Midbrain (tissue), 1 donor: Measurements from ENCODE around the gene FGD6.
"Not testable (repeated sequence)": the region's sequence is repeated elsewhere in the genome, so short reads cannot be mapped to it uniquely, and the experiment has no call there.

Source experiments
- DNase-seq: peaks from one replicate; lab custom pipeline; 2025; lab: John Stamatoyannopoulos, UW

The FGD6 gene

DNA sequence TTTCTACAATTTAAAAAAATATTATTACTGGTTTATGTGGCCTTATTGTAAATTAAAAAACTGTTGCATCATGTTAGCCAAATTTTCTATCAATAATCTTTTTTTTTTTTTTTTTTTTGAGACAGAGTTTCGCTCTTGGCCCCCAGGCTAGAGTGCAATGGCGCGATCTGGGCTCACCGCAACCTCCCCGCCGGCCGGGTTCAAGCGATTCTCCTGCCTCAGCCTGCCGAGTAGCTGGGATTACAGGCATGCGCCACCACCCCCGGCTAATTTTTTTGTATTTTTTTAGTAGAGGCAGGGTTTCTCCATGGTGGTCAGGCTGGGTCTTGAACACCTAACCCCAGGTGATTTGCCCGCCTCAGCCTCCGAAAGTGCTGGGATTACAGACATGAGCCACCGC, 16.9 kb upstream of the FGD6 start:
- DNase-seq = not testable (repeated sequence)

- DNase-seq = no peak
These were observed 13.9 kb upstream of the FGD6 start for GRCh38 chr12:95231190-95231589.

GRCh38 chr12:95230313-95230712, 13.0 kb upstream of the FGD6 start:
- no peak for DNase-seq

DNA sequence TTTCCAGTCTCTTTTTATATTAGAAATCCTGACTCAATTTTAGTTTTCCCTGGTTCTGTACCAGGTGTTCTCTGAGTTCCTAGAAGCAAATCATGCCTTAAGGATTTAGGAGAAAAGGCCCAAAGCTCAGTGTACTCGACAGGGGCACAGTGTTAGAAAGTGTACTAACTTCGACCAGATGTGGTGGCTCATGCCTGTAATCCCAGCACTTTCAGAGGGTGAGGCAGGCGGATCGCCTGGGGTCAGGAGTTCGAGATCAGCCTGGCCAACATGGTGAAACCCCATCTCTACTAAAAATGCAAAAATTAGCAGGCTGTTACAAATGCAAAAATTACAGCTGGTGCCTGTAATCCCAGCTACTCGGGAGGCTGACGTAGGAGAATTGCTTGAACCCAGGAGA, 12.4 kb upstream of the FGD6 start:
- DNase-seq = no peak

GRCh38 chr12:95228617-95229016, 11.3 kb upstream of the FGD6 start:
- no peak for DNase-seq

DNA sequence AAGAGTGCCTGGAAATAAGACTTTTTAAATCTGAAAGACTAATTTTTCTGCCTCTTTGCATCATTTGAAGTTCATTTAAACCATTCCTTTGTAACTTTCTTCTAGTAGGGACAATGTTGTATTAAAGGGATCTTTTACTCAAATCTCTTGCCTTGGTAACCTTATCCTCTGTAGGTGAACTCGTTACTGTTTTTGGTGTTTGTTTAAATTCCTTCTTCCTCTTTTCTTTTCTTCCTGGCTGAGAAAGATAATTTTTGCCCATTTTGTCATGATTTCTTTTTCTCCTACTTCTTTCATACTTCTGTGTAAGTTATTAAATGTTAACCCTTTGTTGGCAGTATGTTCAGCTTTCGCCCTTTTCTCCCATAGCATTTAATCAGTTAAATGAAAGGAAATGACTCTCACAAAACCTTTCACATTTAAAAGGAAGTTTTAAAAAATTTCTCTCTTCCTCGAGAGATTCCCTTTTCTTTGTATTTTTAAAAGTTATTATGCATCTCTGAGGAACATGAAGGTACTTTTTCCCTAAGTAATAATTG, 10.6 kb upstream of the FGD6 start:
- no peak for DNase-seq

DNA sequence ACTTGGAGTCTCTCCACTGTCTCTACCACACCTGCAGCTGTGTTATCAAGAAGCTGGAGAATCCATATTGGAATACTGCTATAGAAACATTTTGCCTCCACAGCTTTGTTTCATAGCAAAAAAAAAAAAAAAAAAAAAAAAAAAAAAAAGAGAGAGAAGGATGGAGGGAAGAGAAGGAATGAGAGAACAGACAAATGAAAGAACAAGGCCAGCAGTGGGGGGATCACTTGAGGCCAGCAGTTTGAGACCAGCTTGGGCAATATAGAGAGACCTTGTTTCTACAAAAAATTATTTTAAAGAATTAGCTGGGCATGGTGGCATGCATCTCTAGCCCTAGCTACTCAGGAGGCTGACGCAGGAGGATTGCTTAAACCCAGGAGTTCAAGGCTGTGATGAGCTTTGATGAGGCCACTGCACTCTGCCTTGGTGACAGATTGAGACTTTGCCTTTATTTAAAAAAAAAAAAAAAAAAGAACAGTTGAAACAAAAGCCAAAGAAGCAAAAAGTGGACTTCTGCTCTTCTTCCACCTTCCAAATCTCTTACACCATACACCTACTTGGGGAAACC, 8.5 kb upstream of the FGD6 start:
- DNase-seq = no peak

DNA sequence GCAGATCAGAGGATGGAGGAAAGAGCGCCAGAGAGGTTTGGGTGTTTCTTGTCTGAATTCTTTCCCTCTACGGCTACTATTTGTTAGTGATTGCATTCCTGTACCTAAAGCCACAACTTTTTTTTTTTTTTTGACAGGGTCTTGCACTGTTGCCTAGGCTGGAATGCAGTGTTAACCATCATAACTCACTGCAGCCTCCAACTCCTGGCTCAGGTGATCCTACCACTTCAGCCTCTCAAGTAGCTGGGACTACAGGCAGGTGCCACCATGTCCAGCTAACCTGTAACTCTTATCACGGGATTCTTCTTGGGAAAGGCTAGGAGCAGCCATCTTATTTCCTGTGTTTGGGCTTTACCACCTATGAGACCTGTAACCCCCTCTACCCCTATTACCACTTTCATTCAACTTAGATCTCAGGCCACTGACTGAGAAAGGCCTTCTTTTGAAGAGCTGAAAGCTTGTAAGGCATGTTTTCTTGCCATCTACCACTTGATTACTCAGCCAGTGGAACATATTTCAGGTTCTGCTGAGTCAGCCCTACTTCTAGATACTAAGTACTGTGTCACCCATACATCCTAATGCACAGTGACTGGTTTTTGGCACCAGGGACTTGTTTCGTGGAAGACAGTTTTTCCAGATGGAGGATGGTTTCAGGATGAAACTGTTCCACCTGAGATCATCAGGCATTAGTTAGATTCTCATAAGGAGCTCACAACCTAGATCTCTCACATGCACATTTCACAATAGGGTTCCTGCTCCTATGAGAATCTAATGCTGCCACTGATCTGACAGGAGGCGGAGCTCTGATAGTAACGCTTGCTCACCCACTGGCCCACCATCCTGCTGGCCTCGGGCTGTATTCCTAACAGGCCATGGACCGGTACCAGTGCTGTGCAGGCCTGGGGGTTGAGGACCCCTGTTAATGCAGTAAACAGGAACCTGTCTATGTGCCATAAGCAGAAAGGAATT, 7.2 kb upstream of the FGD6 start:
- no peak for DNase-seq

DNA sequence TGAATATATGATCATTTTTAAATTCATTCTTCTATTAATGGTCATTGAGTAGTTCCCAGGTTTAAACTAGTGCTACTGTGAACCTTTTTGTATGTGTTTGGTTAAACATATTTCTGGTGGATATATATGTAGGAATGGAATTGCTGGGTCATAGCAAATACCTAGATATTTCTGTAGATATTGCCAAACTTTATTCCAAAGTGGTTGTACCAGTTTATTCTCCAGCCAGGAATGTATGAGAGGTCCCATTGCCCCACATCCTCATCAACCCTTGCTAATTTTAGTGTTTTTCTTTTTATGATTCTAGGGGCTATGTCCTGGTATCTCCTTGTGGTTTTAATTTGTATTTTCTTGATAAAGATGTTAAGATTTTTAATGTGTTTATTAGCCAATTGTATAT, 3.5 kb upstream of the FGD6 start:
- DNase-seq = no peak

GRCh38 chr12:95220190-95220589, 2.9 kb upstream of the FGD6 start:
- DNase-seq = no peak

- DNase-seq = peak; percentile 78
These were observed 1.2 kb upstream of the FGD6 start for GRCh38 chr12:95218150-95219133.

DNA sequence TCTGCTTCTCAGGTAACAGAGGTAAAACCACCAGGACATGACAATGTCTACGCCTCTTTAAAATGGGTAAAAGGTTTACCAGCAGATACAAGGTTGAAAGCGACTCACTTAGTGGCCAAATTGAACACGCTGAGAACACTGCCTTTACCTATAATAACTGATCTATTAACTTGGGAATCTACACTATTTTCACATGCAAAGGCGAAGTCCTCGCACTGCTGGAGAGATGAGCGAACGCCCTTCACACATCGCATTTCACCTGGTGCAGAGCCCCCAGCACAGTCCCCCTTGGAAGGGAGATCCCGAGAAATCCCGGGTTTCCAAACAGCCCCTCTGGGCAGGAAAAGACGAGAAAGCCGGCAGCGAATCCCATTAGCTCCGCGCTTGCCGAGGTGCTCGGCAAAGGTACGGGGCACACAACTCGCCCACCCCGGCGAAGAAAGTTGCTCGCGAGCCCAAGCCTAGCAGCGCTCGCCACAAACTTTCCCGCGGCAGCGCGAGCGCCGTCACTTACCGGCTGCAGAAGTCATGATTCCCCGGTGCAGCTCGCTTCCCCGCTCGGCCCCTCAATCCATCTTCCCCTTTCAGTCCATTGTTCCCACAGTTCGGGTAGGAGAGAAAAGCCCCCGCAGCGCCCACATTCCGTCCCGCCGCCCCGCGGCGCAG, 423 bp downstream of the FGD6 start:
- no peak for DNase-seq

DNA sequence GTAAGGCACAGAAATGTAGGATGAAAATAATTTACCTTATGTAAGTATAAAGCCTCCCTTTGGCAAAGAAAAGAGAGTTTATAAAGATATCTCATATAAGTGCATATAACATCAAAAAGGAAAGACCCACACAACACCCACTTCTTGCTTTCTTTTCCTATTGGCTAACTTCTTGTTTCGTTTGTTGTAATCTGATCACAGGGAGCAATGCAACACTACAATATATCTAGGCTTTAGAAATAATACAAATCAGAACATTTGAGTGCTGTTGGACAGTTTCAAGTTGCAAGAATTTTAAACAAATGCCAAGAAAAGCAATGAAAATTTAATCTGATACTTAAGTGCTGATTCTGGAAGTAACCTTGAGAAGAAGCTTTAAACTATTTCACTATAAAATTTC, 1.3 kb downstream of the FGD6 start:
- DNase-seq = no peak

GRCh38 chr12:95214466-95214865, 2.8 kb downstream of the FGD6 start:
- no peak for DNase-seq

- no peak for DNase-seq
These were observed 3.3 kb downstream of the FGD6 start for GRCh38 chr12:95213928-95214327.

GRCh38 chr12:95213119-95213518, 4.1 kb downstream of the FGD6 start:
- DNase-seq = no peak

- no peak for DNase-seq
These were observed 4.7 kb downstream of the FGD6 start for GRCh38 chr12:95212586-95212985.

DNA sequence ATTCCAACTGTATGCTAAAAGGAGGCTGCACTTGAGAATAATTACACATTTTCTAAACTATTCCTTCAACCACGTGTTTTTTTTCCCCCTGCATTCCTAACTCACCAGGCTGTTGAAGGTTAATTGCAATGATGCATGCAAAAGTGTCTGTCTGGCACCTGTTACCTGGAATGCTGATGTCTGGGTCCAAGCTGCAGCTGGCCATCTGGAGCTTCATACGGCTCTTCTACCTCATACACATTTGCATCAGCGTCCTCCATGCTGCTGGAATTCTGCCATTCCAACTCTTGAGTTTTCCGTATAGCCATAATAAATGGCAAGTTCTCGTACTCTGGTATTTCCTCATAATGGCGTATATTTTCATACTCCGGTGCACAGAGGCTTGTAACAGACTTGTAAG, 8.6 kb downstream of the FGD6 start:
- no peak for DNase-seq

- DNase-seq = no peak
These were observed 9.9 kb downstream of the FGD6 start for GRCh38 chr12:95207407-95207806.

GRCh38 chr12:95206916-95207315, 10.4 kb downstream of the FGD6 start:
- no peak for DNase-seq

DNA sequence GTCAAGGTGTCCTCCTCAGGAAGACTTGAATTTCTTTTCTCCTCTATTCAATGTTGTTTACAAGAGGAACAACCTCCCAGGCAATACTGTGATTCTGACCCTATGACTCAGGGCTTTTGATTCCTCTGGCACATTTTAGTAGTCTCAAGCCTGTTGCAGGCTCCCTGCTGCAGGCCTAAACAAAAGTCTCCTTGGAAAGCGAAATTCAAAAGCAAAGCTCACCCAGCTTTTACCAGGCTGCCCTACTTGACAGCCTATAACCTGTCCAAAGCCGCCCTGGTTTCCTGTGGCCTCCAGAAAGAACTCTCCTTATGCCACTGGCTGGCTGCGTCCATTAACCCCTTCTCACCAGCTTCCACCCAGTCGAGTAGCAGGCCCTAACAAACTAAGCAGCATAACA, 11.6 kb downstream of the FGD6 start:
- DNase-seq = peak; percentile 56
